ENCODE measurements around the gene MDM1.

DNA sequence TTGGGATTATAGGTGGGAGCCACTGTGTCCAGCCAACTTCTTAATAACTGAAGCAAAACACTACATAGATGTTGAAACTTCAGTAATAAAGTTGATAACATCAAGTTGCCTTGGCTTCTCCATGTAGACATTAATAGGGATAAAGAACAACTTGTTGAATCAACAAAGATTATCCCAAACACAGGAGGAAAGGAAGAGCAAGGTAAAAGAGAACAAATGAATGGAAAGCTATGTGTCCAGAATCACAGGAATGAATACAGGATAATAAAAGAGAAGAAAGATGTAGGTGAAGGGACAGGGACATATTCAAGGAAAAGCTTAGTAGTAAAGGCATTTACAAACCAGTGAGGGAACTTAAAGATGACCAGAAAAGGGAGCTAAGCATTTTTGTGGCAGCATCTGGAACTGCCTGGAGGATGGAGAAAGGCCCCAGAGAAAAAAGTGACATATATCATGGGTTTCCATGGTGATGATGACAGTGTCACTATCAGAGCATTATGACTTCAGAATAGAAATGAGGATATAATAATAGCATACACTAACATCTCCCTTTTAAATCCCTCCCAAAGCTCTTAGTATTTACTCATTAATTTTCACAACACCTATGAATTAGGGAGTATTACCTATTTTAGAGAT lies 24.0 kb upstream of the MDM1 start:
- TF ChIP-seq ESRRG (CRISPR knock-in tag; IDR thresholded peaks at IDR 0.05) (no peak), ZFP3 (CRISPR knock-in tag; IDR thresholded peaks at IDR 0.05) (no peak)
- TF ChIP-seq, protein P1, sequence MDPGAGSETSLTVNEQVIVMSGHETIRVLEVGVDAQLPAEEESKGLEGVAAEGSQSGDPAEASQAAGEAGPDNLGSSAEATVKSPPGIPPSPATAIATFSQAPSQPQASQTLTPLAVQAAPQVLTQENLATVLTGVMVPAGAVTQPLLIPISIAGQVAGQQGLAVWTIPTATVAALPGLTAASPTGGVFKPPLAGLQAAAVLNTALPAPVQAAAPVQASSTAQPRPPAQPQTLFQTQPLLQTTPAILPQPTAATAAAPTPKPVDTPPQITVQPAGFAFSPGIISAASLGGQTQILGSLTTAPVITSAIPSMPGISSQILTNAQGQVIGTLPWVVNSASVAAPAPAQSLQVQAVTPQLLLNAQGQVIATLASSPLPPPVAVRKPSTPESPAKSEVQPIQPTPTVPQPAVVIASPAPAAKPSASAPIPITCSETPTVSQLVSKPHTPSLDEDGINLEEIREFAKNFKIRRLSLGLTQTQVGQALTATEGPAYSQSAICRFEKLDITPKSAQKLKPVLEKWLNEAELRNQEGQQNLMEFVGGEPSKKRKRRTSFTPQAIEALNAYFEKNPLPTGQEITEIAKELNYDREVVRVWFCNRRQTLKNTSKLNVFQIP (CRISPR knock-in tag; IDR thresholded peaks at IDR 0.05; ENCODE audit: borderline replicate concordance, low read depth): no peak

All from SK-N-SH treated with all-trans-retinoic acid at 6 μM for 48 hours (cell line).